Stimulated activated CD8-positive, alpha-beta memory T cell treated with anti-CD3 and anti-CD28 coated beads, Interleukin-15, amount 100 ng/mL, for 24 hours (primary cell): ENCODE data around the gene DZIP3.
"Not testable (repeated sequence)": the region's sequence is repeated elsewhere in the genome, so short reads cannot be mapped to it uniquely, and the experiment has no call there.

Experiments used
- DNase-seq: peaks from one replicate; pipeline ENCODE4 v3.0.0-alpha.2; 2020; ENCODE audit warnings: low read depth

The DZIP3 gene

GRCh38 chr3:108598375-108598774 is 8.9 kb downstream of the DZIP3 start:
- DNase-seq, result no peak

- no peak for DNase-seq
Measured at GRCh38 chr3:108599677-108600409, 10.3 kb downstream of the DZIP3 start.

DNA sequence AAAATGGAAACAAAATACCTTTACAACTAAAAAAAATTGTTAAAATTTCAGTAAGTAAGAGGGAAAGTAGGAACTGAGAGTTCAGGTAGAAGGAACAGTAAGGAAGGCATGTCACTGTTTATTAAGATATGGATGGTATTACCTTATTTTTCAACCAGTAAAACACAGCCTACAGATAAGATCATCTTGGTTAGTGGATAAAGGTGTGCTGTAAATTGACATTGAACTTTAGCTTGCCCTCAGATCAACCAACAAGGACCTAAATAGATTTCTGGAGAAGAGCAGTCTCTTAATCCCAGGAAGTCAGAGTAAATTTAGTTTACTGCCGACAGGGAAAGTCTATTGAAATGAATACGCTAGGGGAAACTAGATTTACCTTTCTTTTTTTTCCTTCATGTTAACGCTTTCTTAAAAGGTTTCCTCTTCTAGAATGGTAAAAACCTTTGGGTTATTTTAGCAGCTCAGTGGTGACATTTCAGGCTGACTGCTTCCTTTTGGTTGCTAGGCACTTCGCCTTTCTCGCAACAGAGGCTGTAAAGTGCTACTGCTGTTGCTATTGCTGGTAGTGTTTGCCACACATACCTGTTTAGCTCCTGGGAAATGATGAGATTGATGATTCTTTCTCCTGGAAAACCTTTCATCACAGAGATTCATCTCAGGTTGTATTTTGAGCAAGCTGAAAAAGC is 12.9 kb downstream of the DZIP3 start:
- DNase-seq, result no peak

GRCh38 chr3:108602935-108603294 is 13.4 kb downstream of the DZIP3 start:
- no peak for DNase-seq

GRCh38 chr3:108603691-108604090 is 14.2 kb downstream of the DZIP3 start:
- DNase-seq, result no peak

GRCh38 chr3:108605028-108605427 is 15.5 kb downstream of the DZIP3 start:
- no peak for DNase-seq

DNA sequence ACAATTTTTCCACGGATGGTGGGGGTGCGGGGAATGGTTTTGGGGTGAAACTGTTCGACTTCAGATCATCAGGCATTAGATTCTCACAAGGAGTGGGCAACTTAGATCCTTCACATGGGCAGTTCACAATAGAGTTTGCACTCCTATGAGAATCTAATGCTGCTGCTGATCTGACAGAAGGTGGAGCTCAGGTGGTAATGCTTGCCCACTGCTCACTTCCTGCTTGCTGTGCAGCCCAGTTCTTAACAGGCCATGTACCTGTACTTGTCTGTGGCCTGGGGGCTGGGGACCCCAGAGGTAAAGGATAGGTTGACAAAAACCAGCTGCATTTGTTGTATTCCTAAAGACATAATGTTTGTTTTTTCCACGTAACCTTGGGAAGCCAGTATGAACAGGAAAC is 16.0 kb downstream of the DZIP3 start:
- no peak for DNase-seq

DNA sequence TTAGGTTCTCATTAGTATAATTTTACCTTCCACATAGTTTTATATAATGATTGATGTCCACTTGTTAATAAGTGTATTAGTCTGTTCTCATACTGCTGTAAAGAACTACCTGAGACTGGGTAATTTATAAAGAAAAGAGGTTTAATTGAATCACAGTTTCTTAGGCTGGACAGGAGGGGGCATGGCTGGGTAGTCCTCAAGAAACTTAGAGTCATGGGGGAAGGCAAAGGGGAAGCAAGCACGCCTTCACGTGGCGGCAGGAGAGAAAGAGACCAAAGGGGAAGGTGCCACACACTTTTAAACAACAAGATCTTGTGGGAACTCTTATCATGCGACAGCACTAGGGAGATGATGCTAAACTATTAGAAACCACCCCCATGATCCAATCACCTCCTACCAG is 19.2 kb downstream of the DZIP3 start:
- no peak for DNase-seq

GRCh38 chr3:108610651-108611050 is 21.1 kb downstream of the DZIP3 start:
- DNase-seq, result no peak

GRCh38 chr3:108616090-108616489 is 26.6 kb downstream of the DZIP3 start:
- not testable (repeated sequence) for DNase-seq

- DNase-seq, result no peak
Measured at GRCh38 chr3:108620250-108620649, 30.7 kb downstream of the DZIP3 start.

DNA sequence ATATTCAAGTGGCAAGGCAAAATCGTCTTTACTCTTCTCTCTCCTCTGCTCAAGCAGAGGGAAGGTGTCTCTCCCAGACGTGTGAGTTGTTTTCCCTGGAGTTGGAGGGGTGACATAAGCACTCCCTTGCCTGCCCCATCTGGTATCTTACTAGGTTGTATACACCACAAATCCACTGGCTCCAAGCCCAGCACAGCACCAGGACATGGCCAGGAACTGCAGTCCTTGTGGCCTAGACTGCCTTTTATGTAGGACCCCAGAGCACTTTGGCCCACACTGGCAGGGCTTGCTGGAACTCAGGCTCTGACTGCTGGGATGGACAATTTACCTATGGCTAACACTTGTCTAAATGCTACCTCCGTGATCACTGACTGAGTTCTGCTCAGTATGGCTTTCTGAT is 34.0 kb downstream of the DZIP3 start:
- DNase-seq, result no peak

DNA sequence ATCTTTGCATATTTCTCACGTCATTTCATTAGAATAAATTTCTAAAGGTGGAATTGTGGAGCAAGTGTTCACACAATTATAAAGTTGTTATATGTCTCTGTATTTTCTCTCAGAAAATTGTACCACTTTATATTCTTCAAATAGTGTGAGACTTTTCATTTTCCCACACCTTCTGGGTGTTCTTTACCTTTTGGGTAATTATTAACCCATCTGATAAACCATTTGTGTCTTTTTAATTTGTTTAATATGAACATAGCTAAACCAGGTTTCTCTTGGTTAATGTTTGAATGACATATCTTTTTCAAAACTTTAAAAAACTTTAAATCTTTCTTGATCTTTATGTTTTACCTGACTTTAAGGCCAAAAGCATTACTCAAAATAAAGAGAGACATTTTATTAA is 40.5 kb downstream of the DZIP3 start:
- DNase-seq, result no peak

DNA sequence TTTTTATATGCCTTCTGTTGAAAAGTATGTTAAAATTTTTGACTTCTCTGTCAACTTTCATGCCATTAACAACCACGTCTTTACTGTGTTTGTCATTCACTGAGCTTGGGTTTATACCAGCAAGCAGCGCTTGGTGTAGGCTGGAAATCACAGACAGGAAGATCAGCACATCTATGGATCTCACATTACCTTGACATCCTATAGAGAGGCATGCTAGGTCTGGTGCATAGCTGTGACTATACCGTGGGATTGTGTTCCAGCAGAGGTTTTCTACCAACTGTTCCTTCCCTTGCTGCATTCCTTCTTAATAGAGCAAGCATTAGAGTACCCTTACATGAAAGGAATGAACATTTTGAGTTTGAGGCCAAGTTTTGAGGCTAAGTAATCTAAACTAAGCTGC is 53.0 kb downstream of the DZIP3 start:
- DNase-seq, result no peak

GRCh38 chr3:108645364-108645763 is 55.8 kb downstream of the DZIP3 start:
- DNase-seq, result no peak

DNA sequence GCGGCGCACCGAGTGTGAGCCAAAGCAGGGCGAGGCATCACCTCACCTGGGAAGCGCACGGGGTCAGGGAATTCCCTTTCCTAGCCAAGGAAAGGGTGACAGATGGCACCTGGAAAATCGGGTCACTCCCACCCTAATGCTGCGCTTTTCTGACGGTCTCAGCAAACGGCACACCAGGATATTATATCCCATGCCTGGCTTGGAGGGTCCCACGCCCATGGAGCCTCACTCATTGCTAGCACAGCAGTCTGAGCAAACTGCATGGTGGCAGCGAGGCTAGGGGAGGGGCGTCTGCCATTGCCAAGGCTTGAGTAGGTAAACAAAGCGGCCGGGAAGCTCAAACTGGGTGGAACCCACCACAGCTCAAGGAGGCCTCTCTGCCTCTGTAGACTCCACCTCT is 66.1 kb downstream of the DZIP3 start:
- not testable (repeated sequence) for DNase-seq

DNA sequence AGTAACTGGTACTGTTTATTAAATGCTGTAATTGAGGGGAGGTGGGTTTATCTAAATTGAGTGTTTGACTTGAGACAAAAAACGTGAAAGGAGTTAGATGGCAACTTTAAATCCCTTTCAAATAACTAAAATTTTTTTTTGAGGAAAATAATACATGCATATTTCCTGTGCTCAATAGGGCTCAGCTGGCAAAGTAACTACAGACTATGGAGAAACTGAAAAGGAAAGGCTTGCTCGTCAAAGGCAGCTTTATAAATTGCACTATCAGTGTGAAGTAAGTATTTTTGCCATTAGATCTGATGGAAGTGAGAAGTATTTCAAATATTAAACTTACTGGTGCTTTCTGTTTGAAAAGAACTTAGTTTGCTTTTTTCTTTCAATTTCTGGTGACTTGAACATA is 72.2 kb downstream of the DZIP3 start:
- no peak for DNase-seq

DNA sequence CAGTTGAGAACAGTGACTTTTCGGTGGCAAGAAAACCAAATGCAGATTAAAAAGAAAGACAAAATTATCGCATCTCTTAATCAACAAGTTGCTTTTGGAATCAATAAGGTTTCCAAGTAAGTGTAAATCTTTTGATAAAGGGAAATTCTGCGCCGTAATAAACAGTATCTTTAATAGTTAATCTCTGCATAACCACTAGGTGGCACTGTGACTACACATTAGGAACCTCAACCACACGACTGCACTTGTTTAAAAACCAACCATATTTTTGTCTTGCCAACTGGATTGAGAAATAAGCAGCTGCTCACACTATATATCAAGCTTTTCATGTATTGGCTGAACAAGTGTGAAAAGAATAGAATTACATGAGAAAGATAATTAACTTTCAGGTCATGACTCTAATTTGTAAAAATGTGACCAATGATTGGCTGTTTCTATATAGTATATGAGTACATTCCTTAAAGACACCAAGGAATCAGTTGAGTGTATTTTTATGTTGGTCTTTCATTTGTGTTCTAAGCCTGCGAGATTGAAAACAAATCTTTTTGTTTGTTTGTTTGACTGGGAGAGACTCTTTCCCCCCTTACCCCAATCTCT is 72.7 kb downstream of the DZIP3 start:
- DNase-seq, result no peak

- DNase-seq, result no peak
Measured at GRCh38 chr3:108664266-108664665, 74.7 kb downstream of the DZIP3 start.

GRCh38 chr3:108667312-108667711 is 77.8 kb downstream of the DZIP3 start:
- DNase-seq, result no peak

DNA sequence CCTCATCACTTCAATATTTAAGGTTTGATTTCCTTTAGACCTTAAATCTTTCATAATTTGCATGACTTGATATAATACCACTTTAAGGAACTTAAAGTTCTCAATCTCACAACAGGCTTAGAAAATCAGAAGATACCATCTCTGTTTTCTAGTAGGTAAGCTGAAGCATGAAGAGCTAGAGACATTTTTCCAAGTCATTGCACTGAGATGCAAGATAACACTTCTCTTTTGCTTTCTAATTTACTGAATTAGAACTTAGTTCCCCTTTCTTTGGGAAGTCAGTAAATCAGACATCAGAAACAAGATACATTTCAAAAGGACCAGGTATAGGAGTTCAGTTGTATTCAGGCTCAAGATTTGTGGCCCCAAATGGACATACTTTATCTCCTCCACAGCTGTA is 79.7 kb downstream of the DZIP3 start:
- DNase-seq, result no peak

DNA sequence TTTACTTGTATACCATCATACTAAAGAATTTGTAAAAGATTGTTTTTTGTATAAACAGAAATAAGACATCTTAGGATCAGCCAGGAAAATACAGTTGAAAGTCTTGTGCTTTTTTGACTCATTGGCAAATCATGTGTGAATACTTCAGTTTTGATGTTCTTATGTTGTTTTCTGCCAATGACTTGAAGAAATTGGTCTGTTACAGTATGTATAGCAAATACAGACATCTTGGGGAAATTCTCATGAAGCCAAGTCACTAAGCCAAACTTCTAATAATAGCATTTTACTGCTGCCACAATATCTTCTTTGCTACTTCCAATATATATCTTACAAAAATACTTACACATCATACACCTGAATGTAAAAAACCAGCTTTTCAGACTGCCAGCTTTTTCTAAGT is 83.2 kb downstream of the DZIP3 start:
- DNase-seq, result no peak

- DNase-seq, result no peak
Measured at GRCh38 chr3:108673988-108674661, 84.6 kb downstream of the DZIP3 start.
